Measurements from ENCODE around the gene GRIK4.

Gene GRIK4

DNA sequence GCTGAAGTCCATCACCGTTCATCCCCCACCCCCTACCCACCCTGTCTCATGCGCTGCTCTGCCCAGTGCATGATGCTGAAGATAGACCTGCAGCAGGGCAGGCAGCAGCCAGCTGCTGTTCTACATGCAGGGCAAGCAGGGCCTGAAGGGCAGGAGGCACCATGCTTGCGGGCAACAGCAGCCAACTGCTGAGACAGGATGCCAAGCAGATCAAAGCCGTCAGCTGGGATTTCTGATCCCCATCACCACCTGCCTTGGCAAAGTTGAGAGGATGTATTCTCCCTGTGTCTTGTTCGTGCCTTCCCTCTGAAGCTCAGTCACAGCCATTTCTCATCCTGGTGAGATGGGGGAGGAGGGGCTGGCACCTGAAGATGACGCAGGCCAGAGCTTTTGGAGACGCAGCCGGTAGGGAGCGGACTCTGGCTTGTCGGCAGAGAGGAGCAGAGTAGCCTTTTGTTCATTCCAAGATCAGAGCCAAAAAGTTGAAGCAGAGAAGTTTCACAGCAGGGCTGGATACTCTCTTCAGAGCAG lies 227.0 kb downstream of the GRIK4 start:
- TF ChIP-seq, protein P1, sequence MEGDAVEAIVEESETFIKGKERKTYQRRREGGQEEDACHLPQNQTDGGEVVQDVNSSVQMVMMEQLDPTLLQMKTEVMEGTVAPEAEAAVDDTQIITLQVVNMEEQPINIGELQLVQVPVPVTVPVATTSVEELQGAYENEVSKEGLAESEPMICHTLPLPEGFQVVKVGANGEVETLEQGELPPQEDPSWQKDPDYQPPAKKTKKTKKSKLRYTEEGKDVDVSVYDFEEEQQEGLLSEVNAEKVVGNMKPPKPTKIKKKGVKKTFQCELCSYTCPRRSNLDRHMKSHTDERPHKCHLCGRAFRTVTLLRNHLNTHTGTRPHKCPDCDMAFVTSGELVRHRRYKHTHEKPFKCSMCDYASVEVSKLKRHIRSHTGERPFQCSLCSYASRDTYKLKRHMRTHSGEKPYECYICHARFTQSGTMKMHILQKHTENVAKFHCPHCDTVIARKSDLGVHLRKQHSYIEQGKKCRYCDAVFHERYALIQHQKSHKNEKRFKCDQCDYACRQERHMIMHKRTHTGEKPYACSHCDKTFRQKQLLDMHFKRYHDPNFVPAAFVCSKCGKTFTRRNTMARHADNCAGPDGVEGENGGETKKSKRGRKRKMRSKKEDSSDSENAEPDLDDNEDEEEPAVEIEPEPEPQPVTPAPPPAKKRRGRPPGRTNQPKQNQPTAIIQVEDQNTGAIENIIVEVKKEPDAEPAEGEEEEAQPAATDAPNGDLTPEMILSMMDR (IDR thresholded peaks at IDR 0.05; ENCODE audit: insufficient read depth, low read depth, low read length, missing control alignments): no peak
- DNase-seq (ENCODE audit: low read depth): no peak
- no peak overlapping the region for H3K4me3 ChIP-seq (ENCODE audit: low read length)

DNA sequence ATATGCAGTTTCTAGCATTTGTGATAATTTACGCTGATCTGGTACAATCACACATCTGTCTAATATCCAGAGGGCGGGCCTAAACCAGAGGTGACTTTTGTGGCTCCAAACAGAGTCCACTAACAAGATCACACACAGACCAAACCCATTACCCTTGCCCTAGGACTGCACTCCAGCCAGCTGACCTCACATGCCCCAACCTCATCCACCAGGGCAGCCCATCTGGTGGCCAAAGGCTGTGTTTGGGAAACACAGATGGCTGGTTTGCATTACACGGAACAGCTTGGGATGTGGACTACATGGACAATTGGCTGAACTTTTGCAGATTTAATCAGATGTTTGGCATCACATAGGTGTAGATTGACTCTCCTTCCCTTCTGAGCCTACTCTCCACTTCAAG lies 228.2 kb downstream of the GRIK4 start:
- H3K4me3 ChIP-seq (ENCODE audit: low read length): no peak overlapping the region
- TF ChIP-seq, protein P1 (IDR thresholded peaks at IDR 0.05; ENCODE audit: insufficient read depth, low read depth, low read length, missing control alignments): no peak
- DNase-seq (ENCODE audit: low read depth): no peak

DNA sequence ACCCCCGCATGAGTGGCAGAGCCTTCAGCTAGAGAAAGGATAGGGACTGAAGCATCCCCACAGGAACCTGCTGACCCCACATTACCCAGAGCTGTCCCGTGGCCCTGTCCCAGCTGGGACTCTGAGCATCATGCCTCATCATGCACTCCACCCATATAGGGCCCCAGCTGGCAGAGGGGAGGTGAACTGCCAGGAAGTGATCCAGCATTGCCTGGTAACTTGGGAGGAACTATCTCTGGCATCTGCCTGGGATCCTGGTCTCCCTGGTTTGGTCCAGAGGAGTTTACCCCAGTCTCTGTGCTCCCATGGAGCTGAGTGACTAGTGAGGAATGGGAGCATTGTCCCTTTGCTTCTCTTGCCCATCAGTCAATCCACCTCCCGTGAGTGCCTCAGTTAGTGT lies 228.8 kb downstream of the GRIK4 start:
- TF ChIP-seq, protein P1 (IDR thresholded peaks at IDR 0.05; ENCODE audit: insufficient read depth, low read depth, low read length, missing control alignments): no peak
- no peak overlapping the region for H3K4me3 ChIP-seq (ENCODE audit: low read length)
- no peak for DNase-seq (ENCODE audit: low read depth)

DNA sequence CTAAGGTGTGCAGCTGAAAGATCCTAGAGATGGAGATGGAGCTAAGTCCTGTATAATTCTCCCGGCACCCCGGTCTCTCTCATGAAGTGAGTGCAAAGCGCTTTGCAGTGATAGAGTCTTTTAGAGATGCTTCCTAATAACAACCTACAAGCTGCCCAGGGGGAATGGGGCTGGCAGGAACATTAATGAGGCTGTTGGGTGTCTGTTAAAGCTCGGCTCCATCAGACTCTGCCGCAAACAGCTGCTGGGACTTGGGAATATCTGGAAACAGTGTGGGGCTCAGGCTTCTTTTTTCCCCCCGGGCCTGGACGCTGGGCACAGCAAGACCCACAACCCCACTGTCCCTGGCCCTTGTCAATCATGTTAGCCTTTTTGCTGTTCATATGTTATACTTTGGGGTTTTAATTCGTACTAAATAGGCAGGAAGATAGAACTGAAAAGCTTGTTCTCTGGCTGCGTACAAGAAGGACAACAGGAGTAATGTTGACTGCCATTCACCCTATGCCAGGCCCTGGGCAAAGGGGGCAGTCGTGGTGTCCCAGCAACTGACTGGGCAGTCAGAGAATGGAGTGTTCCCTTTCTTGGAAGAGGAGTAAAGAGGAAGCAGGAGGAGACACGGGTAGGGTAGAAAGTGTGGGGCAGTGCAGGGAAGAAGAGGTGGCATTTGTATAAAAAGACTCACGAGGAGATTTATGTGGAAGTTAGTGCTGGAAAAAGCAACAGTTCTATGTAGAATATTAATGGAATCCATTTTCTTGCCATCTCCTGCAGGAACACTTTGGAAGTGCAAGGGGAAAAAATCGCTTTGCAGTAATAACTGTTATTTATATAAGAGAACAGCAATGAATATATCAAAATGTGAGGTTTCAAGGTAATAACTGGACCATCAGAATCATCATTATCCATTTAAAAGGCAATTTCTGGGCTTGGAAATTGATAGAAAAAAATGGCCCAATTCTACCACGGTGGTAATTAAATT lies 232.8 kb downstream of the GRIK4 start:
- TF ChIP-seq, protein P1 (IDR thresholded peaks at IDR 0.05; ENCODE audit: insufficient read depth, low read depth, low read length, missing control alignments): no peak
- DNase-seq (ENCODE audit: low read depth): no peak
- no peak overlapping the region for H3K4me3 ChIP-seq (ENCODE audit: low read length)

DNA sequence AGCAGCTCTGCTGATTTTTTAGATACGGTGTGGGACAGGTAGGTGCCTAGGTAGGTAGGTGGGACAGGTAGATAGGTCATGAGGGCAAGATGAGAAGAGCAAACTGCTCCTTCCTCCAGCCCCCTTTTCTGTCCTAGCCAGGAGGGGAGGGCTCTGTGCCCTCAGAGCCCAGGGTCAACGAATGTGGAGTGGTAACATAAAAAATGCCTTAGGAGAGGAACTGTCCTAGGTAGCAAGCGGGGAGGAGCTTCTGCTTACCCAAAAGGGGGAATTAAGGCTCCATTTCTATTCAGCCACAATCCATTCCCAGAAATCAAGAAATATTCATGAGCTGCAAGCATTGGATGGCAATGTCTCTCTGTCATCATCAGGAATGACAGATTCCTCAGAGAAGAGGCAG lies 234.8 kb downstream of the GRIK4 start:
- H3K4me3 ChIP-seq (ENCODE audit: low read length): no peak overlapping the region
- TF ChIP-seq, protein P1 (IDR thresholded peaks at IDR 0.05; ENCODE audit: insufficient read depth, low read depth, low read length, missing control alignments): no peak
- DNase-seq (ENCODE audit: low read depth): no peak

DNA sequence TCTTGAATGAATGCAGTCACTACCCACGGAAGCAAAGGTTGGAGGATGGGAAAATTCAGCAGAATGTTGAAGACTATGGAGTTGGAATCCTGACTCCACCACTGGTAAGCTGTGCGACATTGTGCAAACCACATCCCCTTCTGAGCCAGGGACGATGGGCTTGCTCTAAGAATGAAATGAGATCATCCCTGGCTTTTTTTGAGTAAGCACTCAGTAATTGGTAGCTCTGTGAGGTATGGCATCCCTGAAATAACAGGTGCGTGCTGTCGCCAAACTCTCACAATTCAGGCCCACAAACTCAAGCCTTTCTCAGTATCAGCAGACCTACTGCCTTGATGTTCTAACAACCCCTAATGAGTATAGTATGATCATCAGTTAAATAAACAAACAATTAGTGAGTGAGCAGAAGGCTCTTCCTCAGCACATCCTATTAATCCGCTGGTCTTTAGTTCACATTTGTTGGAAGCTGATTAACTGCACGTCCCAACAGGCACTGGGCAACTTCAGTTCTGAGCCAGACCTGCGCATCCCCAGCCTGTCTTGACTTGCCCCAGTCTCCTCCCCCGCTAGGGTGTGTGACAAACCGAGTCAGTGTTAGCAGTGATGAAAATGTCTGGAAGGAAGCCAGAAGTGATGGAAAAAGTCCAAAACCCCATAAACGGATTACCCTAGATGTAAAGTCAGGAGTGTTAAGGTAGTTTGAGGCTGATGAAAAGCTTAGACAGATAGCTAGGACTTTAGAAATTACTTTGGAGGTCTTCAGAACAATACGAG lies 235.5 kb downstream of the GRIK4 start:
- TF ChIP-seq, protein P1 (IDR thresholded peaks at IDR 0.05; ENCODE audit: insufficient read depth, low read depth, low read length, missing control alignments): no peak
- H3K4me3 ChIP-seq (ENCODE audit: low read length): no peak overlapping the region
- DNase-seq (ENCODE audit: low read depth): peak; percentile 98
